ENCODE measurements around the gene COPS3. TPM values are rescaled to one million over a fixed set of nuclear protein-coding genes. Genes with fewer than 3 reads are reported as not detected.
"Not testable (repeated sequence)": the region's sequence is repeated elsewhere in the genome, so short reads cannot be mapped to it uniquely, and the experiment has no call there.

Gene COPS3
- total RNA-seq, 1 experiment from 2014 or later, result 73.6 TPM

DNA sequence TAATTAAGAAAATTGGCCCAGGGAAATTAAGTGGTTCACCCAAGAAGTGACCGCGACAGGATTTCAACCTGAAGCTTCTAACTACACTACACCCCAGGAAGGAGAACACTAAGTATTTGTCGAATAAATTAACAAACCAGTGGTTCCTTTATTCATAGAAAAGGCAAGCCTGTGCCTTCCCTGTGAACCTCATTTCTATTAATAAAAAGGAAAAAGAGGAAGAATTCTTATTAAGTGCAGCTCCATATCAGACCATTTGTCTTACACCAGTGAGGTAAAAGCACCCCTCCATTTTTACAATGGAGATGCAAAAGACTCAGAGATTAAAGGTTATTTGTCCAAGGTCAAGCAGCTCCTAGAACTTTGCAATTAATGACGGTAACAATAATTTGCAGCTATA, 1.7 kb downstream of the COPS3 start:
- TSS peak; percentile 88 for BruUV-seq (replicated peaks)
- ChIA-PET CTCF (no interaction called here), POLR2A (no interaction called here)
- DNase-seq (ENCODE audit: low read depth, low spot score) (no peak), ATAC-seq (no peak)
- Histone ChIP-seq H3K4me3 (ENCODE audit: low read depth in 2 of 2, low read length in 2 of 2) (peak overlapping the region; percentile 69 to 75; a peak in 3 of 4 replicates), H3K4me1 (ENCODE audit: control insufficient read depth, insufficient read depth, low read length) (peaks cover 7% of the 10 kb centered on the region), H3K27ac (ENCODE audit: low read length) (no peak overlapping the region; the same call in 1 of the 2 replicates), H3K27me3 (ENCODE audit: control insufficient read depth, insufficient read depth, low read length) (no peaks in the 10 kb centered on the region), H3K36me3 (ENCODE audit: control insufficient read depth, insufficient read depth, low read length) (no peaks in the 10 kb centered on the region), H3K9me3 (ENCODE audit: control insufficient read depth, insufficient read depth, low read depth, low read length) (no peaks in the 10 kb centered on the region)
- TF ChIP-seq SIN3A (IDR thresholded peaks at IDR 0.05; ENCODE audit: borderline replicate concordance, insufficient read depth, low read depth, low read length) (no peak), POLR2AphosphoS5 (IDR thresholded peaks at IDR 0.05; ENCODE audit: low read depth, low read length) (no peak), TCF7L2 (IDR thresholded peaks at IDR 0.05; ENCODE audit: low read depth, low read length) (no peak)
- TF ChIP-seq, protein P1, sequence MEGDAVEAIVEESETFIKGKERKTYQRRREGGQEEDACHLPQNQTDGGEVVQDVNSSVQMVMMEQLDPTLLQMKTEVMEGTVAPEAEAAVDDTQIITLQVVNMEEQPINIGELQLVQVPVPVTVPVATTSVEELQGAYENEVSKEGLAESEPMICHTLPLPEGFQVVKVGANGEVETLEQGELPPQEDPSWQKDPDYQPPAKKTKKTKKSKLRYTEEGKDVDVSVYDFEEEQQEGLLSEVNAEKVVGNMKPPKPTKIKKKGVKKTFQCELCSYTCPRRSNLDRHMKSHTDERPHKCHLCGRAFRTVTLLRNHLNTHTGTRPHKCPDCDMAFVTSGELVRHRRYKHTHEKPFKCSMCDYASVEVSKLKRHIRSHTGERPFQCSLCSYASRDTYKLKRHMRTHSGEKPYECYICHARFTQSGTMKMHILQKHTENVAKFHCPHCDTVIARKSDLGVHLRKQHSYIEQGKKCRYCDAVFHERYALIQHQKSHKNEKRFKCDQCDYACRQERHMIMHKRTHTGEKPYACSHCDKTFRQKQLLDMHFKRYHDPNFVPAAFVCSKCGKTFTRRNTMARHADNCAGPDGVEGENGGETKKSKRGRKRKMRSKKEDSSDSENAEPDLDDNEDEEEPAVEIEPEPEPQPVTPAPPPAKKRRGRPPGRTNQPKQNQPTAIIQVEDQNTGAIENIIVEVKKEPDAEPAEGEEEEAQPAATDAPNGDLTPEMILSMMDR (IDR thresholded peaks at IDR 0.05), result no peak
- TF ChIP-seq, protein P2, sequence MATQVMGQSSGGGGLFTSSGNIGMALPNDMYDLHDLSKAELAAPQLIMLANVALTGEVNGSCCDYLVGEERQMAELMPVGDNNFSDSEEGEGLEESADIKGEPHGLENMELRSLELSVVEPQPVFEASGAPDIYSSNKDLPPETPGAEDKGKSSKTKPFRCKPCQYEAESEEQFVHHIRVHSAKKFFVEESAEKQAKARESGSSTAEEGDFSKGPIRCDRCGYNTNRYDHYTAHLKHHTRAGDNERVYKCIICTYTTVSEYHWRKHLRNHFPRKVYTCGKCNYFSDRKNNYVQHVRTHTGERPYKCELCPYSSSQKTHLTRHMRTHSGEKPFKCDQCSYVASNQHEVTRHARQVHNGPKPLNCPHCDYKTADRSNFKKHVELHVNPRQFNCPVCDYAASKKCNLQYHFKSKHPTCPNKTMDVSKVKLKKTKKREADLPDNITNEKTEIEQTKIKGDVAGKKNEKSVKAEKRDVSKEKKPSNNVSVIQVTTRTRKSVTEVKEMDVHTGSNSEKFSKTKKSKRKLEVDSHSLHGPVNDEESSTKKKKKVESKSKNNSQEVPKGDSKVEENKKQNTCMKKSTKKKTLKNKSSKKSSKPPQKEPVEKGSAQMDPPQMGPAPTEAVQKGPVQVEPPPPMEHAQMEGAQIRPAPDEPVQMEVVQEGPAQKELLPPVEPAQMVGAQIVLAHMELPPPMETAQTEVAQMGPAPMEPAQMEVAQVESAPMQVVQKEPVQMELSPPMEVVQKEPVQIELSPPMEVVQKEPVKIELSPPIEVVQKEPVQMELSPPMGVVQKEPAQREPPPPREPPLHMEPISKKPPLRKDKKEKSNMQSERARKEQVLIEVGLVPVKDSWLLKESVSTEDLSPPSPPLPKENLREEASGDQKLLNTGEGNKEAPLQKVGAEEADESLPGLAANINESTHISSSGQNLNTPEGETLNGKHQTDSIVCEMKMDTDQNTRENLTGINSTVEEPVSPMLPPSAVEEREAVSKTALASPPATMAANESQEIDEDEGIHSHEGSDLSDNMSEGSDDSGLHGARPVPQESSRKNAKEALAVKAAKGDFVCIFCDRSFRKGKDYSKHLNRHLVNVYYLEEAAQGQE (IDR thresholded peaks at IDR 0.05; ENCODE audit: insufficient read depth in 1 of 2, low read depth in 2 of 2, low read length in 1 of 2), result no peak
- intact Hi-C loops (cut with micrococcal nuclease; ENCODE audit: unreplicated experiment), result no loop called here
- in situ Hi-C loops (cut with HindIII; ENCODE audit: low pct_unique_long_range_greater_than_20kb, low sequenced_read_pairs), result no loop called here

- BruUV-seq (replicated peaks); CTCF ChIA-PET; H3K36me3 ChIP-seq (ENCODE audit: control insufficient read depth, insufficient read depth, low read length); DNase-seq (ENCODE audit: low read depth, low spot score); intact Hi-C loops (cut with micrococcal nuclease; ENCODE audit: unreplicated experiment); H3K9me3 ChIP-seq (ENCODE audit: control insufficient read depth, insufficient read depth, low read depth, low read length); ATAC-seq; H3K27ac ChIP-seq (ENCODE audit: low read length); H3K4me3 ChIP-seq (ENCODE audit: low read depth in 2 of 2, low read length in 2 of 2); H3K4me1 ChIP-seq (ENCODE audit: control insufficient read depth, insufficient read depth, low read length); H3K27me3 ChIP-seq (ENCODE audit: control insufficient read depth, insufficient read depth, low read length); in situ Hi-C loops (cut with HindIII; ENCODE audit: low pct_unique_long_range_greater_than_20kb, low sequenced_read_pairs): not testable (repeated sequence)
- POLR2A ChIA-PET, result interaction anchor here (1.0 kb wide), 1 partner anchor 24 kb away, joined by 3 read pairs; no protein-coding TSS in a partner anchor
Observed at GRCh38 chr17:17277431-17277830, 3.6 kb downstream of the COPS3 start.

DNA sequence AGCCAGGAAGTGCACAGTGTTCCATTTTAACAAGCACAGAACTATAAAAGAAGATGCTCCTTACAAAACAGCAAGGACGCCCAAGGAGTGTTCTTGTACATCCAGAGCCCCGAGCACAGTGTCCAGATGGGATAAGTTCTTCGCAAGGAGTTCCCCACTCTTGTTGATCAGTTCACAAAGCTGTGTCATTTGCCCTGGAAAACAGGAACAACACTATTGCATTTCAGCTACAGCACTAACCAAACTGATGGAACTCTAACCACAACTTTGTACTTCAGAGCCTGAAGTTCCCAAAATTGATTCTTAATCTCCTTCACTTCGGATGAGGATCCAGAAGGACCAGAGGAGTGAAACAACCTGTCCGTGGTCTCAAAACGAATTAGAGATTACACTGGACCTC, 5.1 kb downstream of the COPS3 start:
- Histone ChIP-seq H3K9me3 (ENCODE audit: control insufficient read depth, insufficient read depth, low read depth, low read length) (no peaks in the 10 kb centered on the region), H3K4me1 (ENCODE audit: control insufficient read depth, insufficient read depth, low read length) (peaks cover 7% of the 10 kb centered on the region), H3K27ac (ENCODE audit: low read length) (no peak overlapping the region), H3K36me3 (ENCODE audit: control insufficient read depth, insufficient read depth, low read length) (no peaks in the 10 kb centered on the region), H3K4me3 (ENCODE audit: low read depth in 2 of 2, low read length in 2 of 2) (no peak overlapping the region), H3K27me3 (ENCODE audit: control insufficient read depth, insufficient read depth, low read length) (no peaks in the 10 kb centered on the region)
- no TSS peak for BruUV-seq (replicated peaks)
- DNase-seq (ENCODE audit: low read depth, low spot score) (no peak), ATAC-seq (no peak)
- TF ChIP-seq SIN3A (IDR thresholded peaks at IDR 0.05; ENCODE audit: borderline replicate concordance, insufficient read depth, low read depth, low read length) (no peak), POLR2AphosphoS5 (IDR thresholded peaks at IDR 0.05; ENCODE audit: low read depth, low read length) (no peak)
- in situ Hi-C loops (cut with HindIII; ENCODE audit: low pct_unique_long_range_greater_than_20kb, low sequenced_read_pairs) (no loop called here), intact Hi-C loops (cut with micrococcal nuclease; ENCODE audit: unreplicated experiment) (no loop called here)
- CTCF ChIA-PET, result no interaction called here
- POLR2A ChIA-PET, result no interaction called here

All from Panc1 (cell line).